ENCODE data around the gene KLF2.
A peak's percentile ranks its signal among the peaks of the same experiment; 100 is the strongest.

The KLF2 gene

GRCh38 chr19:16338470-16339360, 14.1 kb downstream of the KLF2 start:
- H3K4ac ChIP-seq (ENCODE audit: low read depth in 1 of 2, low read length in 2 of 2), result peak overlapping the region in 1 of 2 experiments; percentile 41
- peak overlapping the region; percentile 48 for H2BK5ac ChIP-seq (ENCODE audit: low read depth, low read length, poor library complexity, severe bottlenecking)
- H3K4me3 ChIP-seq (ENCODE audit: insufficient read depth in 1 of 2, low read depth in 1 of 2, low read length in 2 of 2), result no peak overlapping the region
- peak overlapping the region; percentile 17 to 67 for H3K18ac ChIP-seq (ENCODE audit: low read depth in 1 of 2, low read length in 2 of 2)
- H3K9ac ChIP-seq (ENCODE audit: low read length), result peak overlapping the region; percentile 20
- no peaks in the 10 kb centered on the region for H3K9me3 ChIP-seq (ENCODE audit: control insufficient read depth, low read length)
- no peaks in the 10 kb centered on the region for H3K27me3 ChIP-seq (ENCODE audit: control insufficient read depth in 1 of 2, insufficient read depth in 1 of 2, low read length in 2 of 2)
- peak overlapping the region; percentile 12 for H2BK15ac ChIP-seq (ENCODE audit: low read depth, poor library complexity, severe bottlenecking)
- no peak overlapping the region for H2BK120ac ChIP-seq (ENCODE audit: low read depth, low read length)
- H3K23ac ChIP-seq (ENCODE audit: low read length in 2 of 2), result peak overlapping the region in 1 of 2 experiments; percentile 0
- H3K4me2 ChIP-seq (ENCODE audit: low read length, poor library complexity, severe bottlenecking), result peak overlapping the region; percentile 43
- no peaks in the 10 kb centered on the region for H3K79me1 ChIP-seq (replicated peaks; ENCODE audit: low read length, poor library complexity, severe bottlenecking)
- H3K4me1 ChIP-seq (ENCODE audit: control insufficient read depth, insufficient read depth, low read depth, low read length), result peaks cover 34% of the 10 kb centered on the region
- peak; percentile 87 for DNase-seq
- 9% methylated on average over 30 of the region's 30 CpGs for WGBS
- H3K36me3 ChIP-seq (ENCODE audit: control insufficient read depth in 1 of 2, insufficient read depth in 2 of 2, low read depth in 1 of 2, low read length in 2 of 2), result no peaks in the 10 kb centered on the region
- H2AK5ac ChIP-seq (ENCODE audit: low read length, severe bottlenecking), result peak overlapping the region; percentile 78
- H2AFZ ChIP-seq (ENCODE audit: low read depth, low read length), result no peak overlapping the region
- H4K8ac ChIP-seq (ENCODE audit: low read length), result peak overlapping the region; percentile 67
- peak overlapping the region; percentile 44 to 67 for H2BK12ac ChIP-seq (ENCODE audit: low read length in 2 of 2)
- H3K27ac ChIP-seq (ENCODE audit: low read length, poor library complexity, severe bottlenecking), result peak overlapping the region; percentile 88
- peak overlapping the region in 1 of 2 experiments; percentile 72 for H3K14ac ChIP-seq (ENCODE audit: low read length in 2 of 2)
- H4K91ac ChIP-seq (ENCODE audit: low read length), result peak overlapping the region; percentile 29

GRCh38 chr19:16339361-16339725, 14.7 kb downstream of the KLF2 start:
- Histone ChIP-seq H3K4me3 (ENCODE audit: insufficient read depth in 1 of 2, low read depth in 1 of 2, low read length in 2 of 2) (no peak overlapping the region), H3K9ac (ENCODE audit: low read length) (peak overlapping the region; percentile 20), H2BK5ac (ENCODE audit: low read depth, low read length, poor library complexity, severe bottlenecking) (no peak overlapping the region), H2BK12ac (ENCODE audit: low read length in 2 of 2) (peak overlapping the region in 1 of 2 experiments; percentile 44), H4K8ac (ENCODE audit: low read length) (peak overlapping the region; percentile 82), H2BK15ac (ENCODE audit: low read depth, poor library complexity, severe bottlenecking) (peak overlapping the region; percentile 82), H3K9me3 (ENCODE audit: control insufficient read depth, low read length) (no peaks in the 10 kb centered on the region), H3K23ac (ENCODE audit: low read length in 2 of 2) (no peak overlapping the region), H3K27me3 (ENCODE audit: control insufficient read depth in 1 of 2, insufficient read depth in 1 of 2, low read length in 2 of 2) (no peaks in the 10 kb centered on the region), H3K18ac (ENCODE audit: low read depth in 1 of 2, low read length in 2 of 2) (peak overlapping the region in 1 of 2 experiments; percentile 73), H3K14ac (ENCODE audit: low read length in 2 of 2) (no peak overlapping the region), H3K4me2 (ENCODE audit: low read length, poor library complexity, severe bottlenecking) (no peak overlapping the region), H2BK120ac (ENCODE audit: low read depth, low read length) (no peak overlapping the region), H3K36me3 (ENCODE audit: control insufficient read depth in 1 of 2, insufficient read depth in 2 of 2, low read depth in 1 of 2, low read length in 2 of 2) (no peaks in the 10 kb centered on the region), H3K4me1 (ENCODE audit: control insufficient read depth, insufficient read depth, low read depth, low read length) (peaks cover 34% of the 10 kb centered on the region), H3K27ac (ENCODE audit: low read length, poor library complexity, severe bottlenecking) (peak overlapping the region; percentile 88), H2AFZ (ENCODE audit: low read depth, low read length) (no peak overlapping the region), H3K79me1 (replicated peaks; ENCODE audit: low read length, poor library complexity, severe bottlenecking) (no peaks in the 10 kb centered on the region), H4K91ac (ENCODE audit: low read length) (peak overlapping the region; percentile 19), H2AK5ac (ENCODE audit: low read length, severe bottlenecking) (peak overlapping the region; percentile 78), H3K4ac (ENCODE audit: low read depth in 1 of 2, low read length in 2 of 2) (no peak overlapping the region)
- no peak for DNase-seq
- 46% methylated on average over 4 of the region's 6 CpGs for WGBS

GRCh38 chr19:16340092-16340491, 15.5 kb downstream of the KLF2 start:
- H4K91ac ChIP-seq (ENCODE audit: low read length), result no peak overlapping the region
- H2BK15ac ChIP-seq (ENCODE audit: low read depth, poor library complexity, severe bottlenecking), result no peak overlapping the region
- H3K4me1 ChIP-seq (ENCODE audit: control insufficient read depth, insufficient read depth, low read depth, low read length), result peaks cover 34% of the 10 kb centered on the region
- H3K27me3 ChIP-seq (ENCODE audit: control insufficient read depth in 1 of 2, insufficient read depth in 1 of 2, low read length in 2 of 2), result no peaks in the 10 kb centered on the region
- no peak overlapping the region for H3K14ac ChIP-seq (ENCODE audit: low read length in 2 of 2)
- H2BK120ac ChIP-seq (ENCODE audit: low read depth, low read length), result no peak overlapping the region
- no peak overlapping the region for H3K9ac ChIP-seq (ENCODE audit: low read length)
- no peak overlapping the region for H3K4me2 ChIP-seq (ENCODE audit: low read length, poor library complexity, severe bottlenecking)
- H3K4ac ChIP-seq (ENCODE audit: low read depth in 1 of 2, low read length in 2 of 2), result no peak overlapping the region
- H3K36me3 ChIP-seq (ENCODE audit: control insufficient read depth in 1 of 2, insufficient read depth in 2 of 2, low read depth in 1 of 2, low read length in 2 of 2), result no peaks in the 10 kb centered on the region
- DNase-seq, result peak; percentile 38
- no peak overlapping the region for H3K4me3 ChIP-seq (ENCODE audit: insufficient read depth in 1 of 2, low read depth in 1 of 2, low read length in 2 of 2)
- H2AFZ ChIP-seq (ENCODE audit: low read depth, low read length), result no peak overlapping the region
- H3K79me1 ChIP-seq (replicated peaks; ENCODE audit: low read length, poor library complexity, severe bottlenecking), result no peaks in the 10 kb centered on the region
- WGBS, result 26% methylated on average over 5 of the region's 5 CpGs
- H3K18ac ChIP-seq (ENCODE audit: low read depth in 1 of 2, low read length in 2 of 2), result no peak overlapping the region
- H2AK5ac ChIP-seq (ENCODE audit: low read length, severe bottlenecking), result no peak overlapping the region
- no peaks in the 10 kb centered on the region for H3K9me3 ChIP-seq (ENCODE audit: control insufficient read depth, low read length)
- H2BK5ac ChIP-seq (ENCODE audit: low read depth, low read length, poor library complexity, severe bottlenecking), result no peak overlapping the region
- H2BK12ac ChIP-seq (ENCODE audit: low read length in 2 of 2), result no peak overlapping the region
- H4K8ac ChIP-seq (ENCODE audit: low read length), result no peak overlapping the region
- H3K23ac ChIP-seq (ENCODE audit: low read length in 2 of 2), result no peak overlapping the region
- H3K27ac ChIP-seq (ENCODE audit: low read length, poor library complexity, severe bottlenecking), result no peak overlapping the region

- Histone ChIP-seq H3K9me3 (ENCODE audit: control insufficient read depth, low read length) (no peaks in the 10 kb centered on the region), H2AK5ac (ENCODE audit: low read length, severe bottlenecking) (no peak overlapping the region), H3K9ac (ENCODE audit: low read length) (no peak overlapping the region), H3K4ac (ENCODE audit: low read depth in 1 of 2, low read length in 2 of 2) (no peak overlapping the region), H4K91ac (ENCODE audit: low read length) (no peak overlapping the region), H4K8ac (ENCODE audit: low read length) (no peak overlapping the region), H3K14ac (ENCODE audit: low read length in 2 of 2) (no peak overlapping the region), H3K4me2 (ENCODE audit: low read length, poor library complexity, severe bottlenecking) (no peak overlapping the region), H2BK15ac (ENCODE audit: low read depth, poor library complexity, severe bottlenecking) (no peak overlapping the region), H3K18ac (ENCODE audit: low read depth in 1 of 2, low read length in 2 of 2) (no peak overlapping the region), H3K23ac (ENCODE audit: low read length in 2 of 2) (no peak overlapping the region), H3K79me1 (replicated peaks; ENCODE audit: low read length, poor library complexity, severe bottlenecking) (no peaks in the 10 kb centered on the region), H3K4me1 (ENCODE audit: control insufficient read depth, insufficient read depth, low read depth, low read length) (peaks cover 31% of the 10 kb centered on the region), H2BK120ac (ENCODE audit: low read depth, low read length) (no peak overlapping the region), H3K27me3 (ENCODE audit: control insufficient read depth in 1 of 2, insufficient read depth in 1 of 2, low read length in 2 of 2) (no peaks in the 10 kb centered on the region), H3K36me3 (ENCODE audit: control insufficient read depth in 1 of 2, insufficient read depth in 2 of 2, low read depth in 1 of 2, low read length in 2 of 2) (no peaks in the 10 kb centered on the region), H2BK5ac (ENCODE audit: low read depth, low read length, poor library complexity, severe bottlenecking) (no peak overlapping the region), H2BK12ac (ENCODE audit: low read length in 2 of 2) (no peak overlapping the region), H2AFZ (ENCODE audit: low read depth, low read length) (no peak overlapping the region), H3K4me3 (ENCODE audit: insufficient read depth in 1 of 2, low read depth in 1 of 2, low read length in 2 of 2) (no peak overlapping the region), H3K27ac (ENCODE audit: low read length, poor library complexity, severe bottlenecking) (no peak overlapping the region)
- 78% methylated on average over 2 of the region's 3 CpGs for WGBS
- DNase-seq, result no peak
Measured at GRCh38 chr19:16340654-16341053, 16.0 kb downstream of the KLF2 start.
